ENCODE results near the gene ERN1. TPM values are rescaled to one million over a fixed set of nuclear protein-coding genes. Genes with fewer than 3 reads are reported as not detected.
A peak's percentile ranks its signal among the peaks of the same experiment; 100 is the strongest.

ERN1 gene
- total RNA-seq, 2 donors from 2014 or later = 9.0 to 13.7 TPM

DNA sequence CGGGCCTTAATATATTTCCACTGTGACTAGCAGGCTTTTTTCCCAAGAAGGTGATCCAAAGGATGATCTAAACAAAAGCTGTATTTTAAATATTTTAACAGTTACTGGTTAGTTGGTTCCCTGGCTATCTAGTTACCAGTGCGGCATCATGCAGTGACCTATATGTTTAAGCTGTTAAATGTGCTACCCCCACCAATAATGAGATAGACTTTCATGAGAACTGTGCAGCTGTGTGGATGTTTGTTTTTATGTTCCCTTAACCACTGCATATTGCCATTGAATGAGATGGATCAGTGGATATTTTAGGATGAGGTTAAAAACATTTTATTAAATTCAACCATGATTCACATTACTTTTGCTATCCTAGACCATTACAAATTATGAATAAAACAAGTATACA lies 16.9 kb downstream of the ERN1 start:
- TF ChIP-seq CTCF (conservative IDR thresholded peaks at IDR 0.05) = no peak
- H3K36me3 ChIP-seq (ENCODE audit: control insufficient read depth, insufficient read depth, low read length) = no peaks in the 10 kb centered on the region
- no peak overlapping the region for H3K27ac ChIP-seq (ENCODE audit: low read depth, low read length)
- peaks cover 10% of the 10 kb centered on the region for H3K4me1 Mint-ChIP-seq
- H3K27ac Mint-ChIP-seq = no peak overlapping the region
- H3K4me3 Mint-ChIP-seq = no peak overlapping the region
- no peaks in the 10 kb centered on the region for H3K4me1 ChIP-seq (ENCODE audit: control insufficient read depth, insufficient read depth, low read length)
- no peaks in the 10 kb centered on the region for H3K9me3 ChIP-seq (ENCODE audit: control insufficient read depth, low read length)
- no peaks in the 10 kb centered on the region for H3K27me3 ChIP-seq (ENCODE audit: control insufficient read depth, insufficient read depth, low read length, poor library complexity, severe bottlenecking)
- peaks cover 1% of the 10 kb centered on the region for H3K36me3 Mint-ChIP-seq (ENCODE audit: low read depth)
- no peak overlapping the region for H3K4me3 ChIP-seq (ENCODE audit: low read length)
- DNase-seq = no peak
- no peaks in the 10 kb centered on the region for H3K9me3 Mint-ChIP-seq
- no peak overlapping the region for H3K9ac ChIP-seq (ENCODE audit: extremely low read depth, low read length, poor library complexity, severe bottlenecking)
- 94 to 100% methylated on average over 1 to 2 of the region's 2 CpGs for WGBS, 2 experiments (ENCODE audit: insufficient coverage in 1 of 2, insufficient read length in 1 of 2)
- H3K27me3 Mint-ChIP-seq (ENCODE audit: insufficient read depth) = no peaks in the 10 kb centered on the region

DNA sequence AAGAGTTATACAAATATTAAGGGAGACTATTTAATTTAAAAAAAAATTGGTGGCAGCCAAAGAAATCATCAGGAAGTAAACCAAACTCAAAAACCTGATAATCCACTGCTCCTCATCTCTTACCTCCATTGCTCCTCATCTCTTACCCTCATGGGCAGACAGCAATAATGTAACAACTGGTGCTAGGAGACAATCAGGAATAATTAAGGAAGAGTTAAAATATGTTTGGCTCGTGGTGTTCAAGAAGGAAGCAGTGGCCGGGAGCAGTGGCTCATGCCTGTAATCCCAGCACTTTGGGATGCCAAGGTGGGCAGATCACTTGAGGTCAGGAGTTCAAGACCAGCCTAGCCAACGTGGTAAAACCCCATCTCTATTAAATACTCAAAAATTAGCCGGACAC lies 18.1 kb downstream of the ERN1 start:
- Histone ChIP-seq H3K27me3 (ENCODE audit: control insufficient read depth, insufficient read depth, low read length, poor library complexity, severe bottlenecking) (no peaks in the 10 kb centered on the region), H3K9ac (ENCODE audit: extremely low read depth, low read length, poor library complexity, severe bottlenecking) (no peak overlapping the region), H3K27ac (ENCODE audit: low read depth, low read length) (no peak overlapping the region), H3K36me3 (ENCODE audit: control insufficient read depth, insufficient read depth, low read length) (no peaks in the 10 kb centered on the region), H3K4me3 (ENCODE audit: low read length) (no peak overlapping the region), H3K4me1 (ENCODE audit: control insufficient read depth, insufficient read depth, low read length) (no peaks in the 10 kb centered on the region), H3K9me3 (ENCODE audit: control insufficient read depth, low read length) (no peaks in the 10 kb centered on the region)
- no peak for DNase-seq
- Mint-ChIP-seq H3K9me3 (no peaks in the 10 kb centered on the region), H3K36me3 (ENCODE audit: low read depth) (no peaks in the 10 kb centered on the region), H3K27me3 (ENCODE audit: insufficient read depth) (no peaks in the 10 kb centered on the region), H3K4me1 (peaks cover 10% of the 10 kb centered on the region), H3K27ac (no peak overlapping the region), H3K4me3 (no peak overlapping the region)
- TF ChIP-seq CTCF (conservative IDR thresholded peaks at IDR 0.05) = no peak
- WGBS, 2 experiments (ENCODE audit: insufficient coverage in 1 of 2, insufficient read length in 1 of 2) = 88 to 89% methylated on average over 4 of the region's 4 CpGs

- no peak for TF ChIP-seq CTCF (conservative IDR thresholded peaks at IDR 0.05)
Measured at GRCh38 chr17:64110379-64111152, 19.4 kb downstream of the ERN1 start.

More at GRCh38 chr17:64110379-64111152, 19.4 kb downstream of the ERN1 start:
- Mint-ChIP-seq H3K27me3 (ENCODE audit: insufficient read depth) (no peaks in the 10 kb centered on the region), H3K4me1 (peaks cover 10% of the 10 kb centered on the region), H3K9me3 (no peaks in the 10 kb centered on the region), H3K36me3 (ENCODE audit: low read depth) (no peaks in the 10 kb centered on the region), H3K4me3 (no peak overlapping the region), H3K27ac (no peak overlapping the region)
- Histone ChIP-seq H3K27ac (ENCODE audit: low read depth, low read length) (no peak overlapping the region), H3K36me3 (ENCODE audit: control insufficient read depth, insufficient read depth, low read length) (no peaks in the 10 kb centered on the region), H3K27me3 (ENCODE audit: control insufficient read depth, insufficient read depth, low read length, poor library complexity, severe bottlenecking) (no peaks in the 10 kb centered on the region), H3K9me3 (ENCODE audit: control insufficient read depth, low read length) (no peaks in the 10 kb centered on the region), H3K9ac (ENCODE audit: extremely low read depth, low read length, poor library complexity, severe bottlenecking) (no peak overlapping the region), H3K4me3 (ENCODE audit: low read length) (no peak overlapping the region), H3K4me1 (ENCODE audit: control insufficient read depth, insufficient read depth, low read length) (no peaks in the 10 kb centered on the region)
- 90 to 93% methylated on average over 11 to 12 of the region's 12 CpGs for WGBS, 2 experiments (ENCODE audit: insufficient coverage in 1 of 2, insufficient read length in 1 of 2)
- DNase-seq = peak; percentile 43
